ENCODE measurements around the gene ANGPTL3.
"Not testable (repeated sequence)": the region's sequence is repeated elsewhere in the genome, so short reads cannot be mapped to it uniquely, and the experiment has no call there.

Gene ANGPTL3

GRCh38 chr1:62597281-62597680 lies at the start of gene ANGPTL3:
TSS of gene ANGPTL3 (plus strand) at chr1:62597520. CDS start at chr1:62597567, 47 bp downstream.
- no peak for DNase-seq

GRCh38 chr1:62561306-62561705 lies 36.0 kb upstream of the ANGPTL3 start:
- DNase-seq = no peak

- not testable (repeated sequence) for DNase-seq
These were observed 30.1 kb upstream of the ANGPTL3 start for GRCh38 chr1:62567182-62567581.

- DNase-seq = not testable (repeated sequence)
These were observed 29.4 kb upstream of the ANGPTL3 start for GRCh38 chr1:62567926-62568325.

- not testable (repeated sequence) for DNase-seq
These were observed 25.8 kb upstream of the ANGPTL3 start for GRCh38 chr1:62571517-62571916.

GRCh38 chr1:62572476-62572875 lies 24.8 kb upstream of the ANGPTL3 start:
- no peak for DNase-seq

GRCh38 chr1:62573675-62574074 lies 23.6 kb upstream of the ANGPTL3 start:
- no peak for DNase-seq

- DNase-seq = no peak
These were observed 11.7 kb upstream of the ANGPTL3 start for GRCh38 chr1:62585469-62586155.

GRCh38 chr1:62588000-62588399 lies 9.3 kb upstream of the ANGPTL3 start:
- no peak for DNase-seq

- no peak for DNase-seq
These were observed 8.0 kb upstream of the ANGPTL3 start for GRCh38 chr1:62589321-62589720.

- DNase-seq = no peak
These were observed 6.9 kb upstream of the ANGPTL3 start for GRCh38 chr1:62590255-62590969.

GRCh38 chr1:62590970-62591368 lies 6.4 kb upstream of the ANGPTL3 start:
- no peak for DNase-seq

- no peak for DNase-seq
These were observed 3.4 kb upstream of the ANGPTL3 start for GRCh38 chr1:62593825-62594394.

- DNase-seq = no peak
These were observed 1.7 kb upstream of the ANGPTL3 start for GRCh38 chr1:62595647-62596046.

GRCh38 chr1:62599044-62599443 lies 1.7 kb downstream of the ANGPTL3 start:
- DNase-seq = no peak

- DNase-seq = no peak
These were observed 4.1 kb downstream of the ANGPTL3 start for GRCh38 chr1:62601457-62601856.

GRCh38 chr1:62608905-62609304 lies 11.6 kb downstream of the ANGPTL3 start:
- no peak for DNase-seq

- DNase-seq = not testable (repeated sequence)
These were observed 13.3 kb downstream of the ANGPTL3 start for GRCh38 chr1:62610588-62610987.

- no peak for DNase-seq
These were observed 15.4 kb downstream of the ANGPTL3 start for GRCh38 chr1:62612770-62613169.

- DNase-seq = no peak
These were observed 16.0 kb downstream of the ANGPTL3 start for GRCh38 chr1:62613325-62613727.

GRCh38 chr1:62613890-62614289 lies 16.6 kb downstream of the ANGPTL3 start:
- no peak for DNase-seq

- no peak for DNase-seq
These were observed 24.6 kb downstream of the ANGPTL3 start for GRCh38 chr1:62621907-62622306.

- DNase-seq = no peak
These were observed 28.1 kb downstream of the ANGPTL3 start for GRCh38 chr1:62625415-62625814.

- no peak for DNase-seq
These were observed 31.2 kb downstream of the ANGPTL3 start for GRCh38 chr1:62628506-62628905.

All from NCI-H1092 (cell line).